ENCODE measurements around the gene EIF2AK3. TPM values are rescaled to one million over a fixed set of nuclear protein-coding genes. Genes with fewer than 3 reads are reported as not detected.

Gene EIF2AK3
- total and polyA plus RNA-seq, 4 experiments from 2014 or later, result 1.3 to 31.0 (median 20.5) TPM

- Histone ChIP-seq H3K36me3 (ENCODE audit: insufficient read depth, low read length) (no peaks in the 10 kb centered on the region), H3K27me3 (ENCODE audit: insufficient read depth, low read length) (no peaks in the 10 kb centered on the region), H3K4me3 (ENCODE audit: low read length in 2 of 2) (no peak overlapping the region), H3K9me3 (ENCODE audit: control insufficient read depth in 1 of 2, low read length in 2 of 2) (no peaks in the 10 kb centered on the region), H3K4me1 (ENCODE audit: insufficient read depth, low read length) (no peaks in the 10 kb centered on the region), H3K27ac (ENCODE audit: low read depth, low read length) (no peak overlapping the region)
- Mint-ChIP-seq H3K36me3 (no peaks in the 10 kb centered on the region), H3K4me1 (no peaks in the 10 kb centered on the region), H3K27ac (no peak overlapping the region), H3K4me3 (no peak overlapping the region), H3K27me3 (peaks cover 14 to 17% of the 10 kb centered on the region in 2 donors), H3K9me3 (peaks cover 2 to 6% (median 4%) of the 10 kb centered on the region in 8 donors)
- intact Hi-C loops (cut with micrococcal nuclease), result no loop called here
- ChIA-PET CTCF (ENCODE audit: partially characterized antibody) (no interaction called here), POLR2A (ENCODE audit: partially characterized antibody) (no interaction called here)
- no peak for DNase-seq
Observed at GRCh38 chr2:88538362-88538917, 88.8 kb downstream of the EIF2AK3 start.

- intact Hi-C loops (cut with micrococcal nuclease), result no loop called here
- Histone ChIP-seq H3K4me3 (ENCODE audit: low read length in 2 of 2) (no peak overlapping the region), H3K36me3 (ENCODE audit: insufficient read depth, low read length) (no peaks in the 10 kb centered on the region), H3K9me3 (ENCODE audit: control insufficient read depth in 1 of 2, low read length in 2 of 2) (no peaks in the 10 kb centered on the region), H3K27ac (ENCODE audit: low read depth, low read length) (no peak overlapping the region), H3K4me1 (ENCODE audit: insufficient read depth, low read length) (no peaks in the 10 kb centered on the region), H3K27me3 (ENCODE audit: insufficient read depth, low read length) (no peaks in the 10 kb centered on the region)
- CTCF ChIA-PET (ENCODE audit: partially characterized antibody), result no interaction called here
- POLR2A ChIA-PET (ENCODE audit: partially characterized antibody), result no interaction called here
- Mint-ChIP-seq H3K27me3 (peaks cover 10 to 17% of the 10 kb centered on the region in 2 donors), H3K27ac (no peak overlapping the region), H3K9me3 (peaks cover 2 to 6% (median 4%) of the 10 kb centered on the region in 8 donors), H3K4me3 (no peak overlapping the region), H3K36me3 (no peaks in the 10 kb centered on the region), H3K4me1 (no peaks in the 10 kb centered on the region)
- DNase-seq, result no peak
Observed at GRCh38 chr2:88537640-88538039, 89.6 kb downstream of the EIF2AK3 start.

GRCh38 chr2:88530081-88530480 is 97.2 kb downstream of the EIF2AK3 start:
- DNase-seq, result no peak
- H3K4me1 Mint-ChIP-seq, result no peaks in the 10 kb centered on the region
- intact Hi-C loops (cut with micrococcal nuclease), result no loop called here
- H3K4me3 Mint-ChIP-seq, result no peak overlapping the region
- H3K9me3 Mint-ChIP-seq, result no peaks in the 10 kb centered on the region
- no peaks in the 10 kb centered on the region for H3K4me1 ChIP-seq (ENCODE audit: insufficient read depth, low read length)
- H3K27ac ChIP-seq (ENCODE audit: low read depth, low read length), result no peak overlapping the region
- H3K27me3 ChIP-seq (ENCODE audit: insufficient read depth, low read length), result no peaks in the 10 kb centered on the region
- H3K27me3 Mint-ChIP-seq, result peaks cover 2 to 6% of the 10 kb centered on the region in 2 donors
- H3K36me3 Mint-ChIP-seq, result no peaks in the 10 kb centered on the region
- H3K36me3 ChIP-seq (ENCODE audit: insufficient read depth, low read length), result no peaks in the 10 kb centered on the region
- CTCF ChIA-PET (ENCODE audit: partially characterized antibody), result no interaction called here
- no peak overlapping the region for H3K27ac Mint-ChIP-seq
- no peak overlapping the region for H3K4me3 ChIP-seq (ENCODE audit: low read length in 2 of 2)
- H3K9me3 ChIP-seq (ENCODE audit: control insufficient read depth in 1 of 2, low read length in 2 of 2), result no peaks in the 10 kb centered on the region
- POLR2A ChIA-PET (ENCODE audit: partially characterized antibody), result no interaction called here

GRCh38 chr2:88521445-88522073 is 105.7 kb downstream of the EIF2AK3 start:
- H3K27ac Mint-ChIP-seq, result no peak overlapping the region
- H3K4me3 Mint-ChIP-seq, result no peak overlapping the region
- Histone ChIP-seq H3K9me3 (ENCODE audit: control insufficient read depth in 1 of 2, low read length in 2 of 2) (no peaks in the 10 kb centered on the region), H3K4me3 (ENCODE audit: low read length in 2 of 2) (no peak overlapping the region), H3K36me3 (ENCODE audit: insufficient read depth, low read length) (no peaks in the 10 kb centered on the region), H3K27me3 (ENCODE audit: insufficient read depth, low read length) (no peaks in the 10 kb centered on the region), H3K27ac (ENCODE audit: low read depth, low read length) (no peak overlapping the region), H3K4me1 (ENCODE audit: insufficient read depth, low read length) (no peaks in the 10 kb centered on the region)
- POLR2A ChIA-PET (ENCODE audit: partially characterized antibody), result no interaction called here
- peaks cover 0 to 2% (median 0%) of the 10 kb centered on the region in 8 donors for H3K9me3 Mint-ChIP-seq
- no peaks in the 10 kb centered on the region for H3K36me3 Mint-ChIP-seq
- no peaks in the 10 kb centered on the region for H3K4me1 Mint-ChIP-seq
- no peak for DNase-seq
- CTCF ChIA-PET (ENCODE audit: partially characterized antibody), result no interaction called here
- peaks cover 11 to 17% of the 10 kb centered on the region in 2 donors for H3K27me3 Mint-ChIP-seq
- intact Hi-C loops (cut with micrococcal nuclease), result no loop called here

- Histone ChIP-seq H3K27me3 (ENCODE audit: insufficient read depth, low read length) (no peaks in the 10 kb centered on the region), H3K9me3 (ENCODE audit: control insufficient read depth in 1 of 2, low read length in 2 of 2) (no peaks in the 10 kb centered on the region), H3K36me3 (ENCODE audit: insufficient read depth, low read length) (no peaks in the 10 kb centered on the region), H3K27ac (ENCODE audit: low read depth, low read length) (no peak overlapping the region), H3K4me3 (ENCODE audit: low read length in 2 of 2) (no peak overlapping the region), H3K4me1 (ENCODE audit: insufficient read depth, low read length) (no peaks in the 10 kb centered on the region)
- DNase-seq, result no peak
- H3K4me3 Mint-ChIP-seq, result no peak overlapping the region
- H3K27me3 Mint-ChIP-seq, result peaks cover 11 to 17% of the 10 kb centered on the region in 2 donors
- POLR2A ChIA-PET (ENCODE audit: partially characterized antibody), result no interaction called here
- CTCF ChIA-PET (ENCODE audit: partially characterized antibody), result no interaction called here
- no peak overlapping the region for H3K27ac Mint-ChIP-seq
- H3K36me3 Mint-ChIP-seq, result no peaks in the 10 kb centered on the region
- intact Hi-C loops (cut with micrococcal nuclease), result no loop called here
- no peaks in the 10 kb centered on the region for H3K4me1 Mint-ChIP-seq
- H3K9me3 Mint-ChIP-seq, result peaks cover 0 to 7% (median 0%) of the 10 kb centered on the region in 8 donors
Observed at GRCh38 chr2:88517759-88518201, 109.5 kb downstream of the EIF2AK3 start.

Other genes with a start within 250 kb of the EIF2AK3 start
- not detected for gene FOXI3, start 174.8 kb downstream of the EIF2AK3 start, total RNA-seq
- not detected for gene FOXI3, start 174.8 kb downstream of the EIF2AK3 start, polyA plus RNA-seq
- gene RPIA, start 64.2 kb upstream of the EIF2AK3 start, total RNA-seq, result 10 to 100 TPM; 20.9 to 23.2 TPM
- 10 to 100 TPM; 44.2 to 44.5 TPM for gene RPIA, start 64.2 kb upstream of the EIF2AK3 start, polyA plus RNA-seq